ENCODE measurements around the gene SERINC1. TPM values are rescaled to one million over a fixed set of nuclear protein-coding genes. Genes with fewer than 3 reads are reported as not detected.
"Not testable (repeated sequence)": the region's sequence is repeated elsewhere in the genome, so short reads cannot be mapped to it uniquely, and the experiment has no call there.

The SERINC1 gene
- total RNA-seq, 1 donor from 2014 or later, result 198 TPM

DNA sequence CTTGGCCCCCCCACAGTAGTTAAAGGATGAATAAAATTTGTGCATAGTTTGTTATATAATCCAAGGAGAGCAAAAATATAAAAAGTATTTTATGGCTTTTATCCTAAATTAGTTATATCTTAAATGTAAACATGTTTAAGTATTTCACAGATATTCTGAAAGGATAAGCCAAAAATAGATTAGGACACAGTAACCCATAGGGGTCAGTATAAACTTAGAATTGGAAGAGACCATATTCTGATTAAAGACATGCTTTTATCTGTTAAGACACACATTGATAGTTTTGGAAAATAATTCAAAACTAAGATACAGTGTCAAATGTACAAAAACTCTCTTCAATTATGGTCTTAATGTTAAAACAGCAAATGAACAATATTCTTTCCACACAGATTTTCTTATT, 4.5 kb upstream of the SERINC1 start:
- peaks cover 8% of the 10 kb centered on the region for H3K4me1 Mint-ChIP-seq (ENCODE audit: low read depth)
- H3K36me3 Mint-ChIP-seq (ENCODE audit: low read depth), result no peaks in the 10 kb centered on the region
- no peak for DNase-seq (ENCODE audit: low spot score)
- H3K9me3 Mint-ChIP-seq (ENCODE audit: low read depth), result no peaks in the 10 kb centered on the region
- H3K27me3 Mint-ChIP-seq (ENCODE audit: low read depth), result no peaks in the 10 kb centered on the region
- no peak overlapping the region for H3K27ac Mint-ChIP-seq (ENCODE audit: unreplicated experiment)
- TF ChIP-seq CTCF (IDR thresholded peaks at IDR 0.05), result peak; percentile 89
- H3K4me3 Mint-ChIP-seq (ENCODE audit: unreplicated experiment), result no peak overlapping the region

GRCh38 chr6:122472022-122472340, 374 bp upstream of the SERINC1 start:
- H3K27me3 Mint-ChIP-seq (ENCODE audit: low read depth), result no peaks in the 10 kb centered on the region
- peak overlapping the region; percentile 97 for H3K4me3 Mint-ChIP-seq (ENCODE audit: unreplicated experiment)
- H3K36me3 Mint-ChIP-seq (ENCODE audit: low read depth), result peaks cover 1% of the 10 kb centered on the region
- TF ChIP-seq CTCF (IDR thresholded peaks at IDR 0.05), result no peak
- DNase-seq (ENCODE audit: low spot score), result no peak
- peak overlapping the region; percentile 100 for H3K27ac Mint-ChIP-seq (ENCODE audit: unreplicated experiment)
- H3K4me1 Mint-ChIP-seq (ENCODE audit: low read depth), result peaks cover 39% of the 10 kb centered on the region
- H3K9me3 Mint-ChIP-seq (ENCODE audit: low read depth), result no peaks in the 10 kb centered on the region

DNA sequence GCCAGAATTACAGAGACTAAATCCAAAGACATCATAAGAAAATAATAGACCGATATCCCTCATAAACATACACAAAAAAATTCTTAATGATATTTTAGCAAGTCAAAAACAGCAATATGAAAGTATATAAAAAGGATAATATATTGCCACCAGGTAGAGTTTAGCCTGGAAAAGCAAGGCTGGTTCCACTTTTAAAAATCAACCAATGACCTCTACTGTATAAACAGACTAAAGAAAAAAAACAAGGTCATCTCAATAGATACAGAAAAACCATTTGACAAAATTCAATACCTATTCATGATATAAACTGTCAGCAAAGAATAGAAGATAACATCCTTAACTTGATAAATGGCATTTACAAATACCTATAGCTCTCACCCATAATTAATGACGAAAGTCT, 9.7 kb downstream of the SERINC1 start:
- H3K36me3 Mint-ChIP-seq (ENCODE audit: low read depth), result peaks cover 7% of the 10 kb centered on the region
- DNase-seq (ENCODE audit: low spot score), result no peak
- H3K27ac Mint-ChIP-seq (ENCODE audit: unreplicated experiment), result no peak overlapping the region
- no peaks in the 10 kb centered on the region for H3K9me3 Mint-ChIP-seq (ENCODE audit: low read depth)
- H3K4me3 Mint-ChIP-seq (ENCODE audit: unreplicated experiment), result no peak overlapping the region
- TF ChIP-seq CTCF (IDR thresholded peaks at IDR 0.05), result no peak
- no peaks in the 10 kb centered on the region for H3K27me3 Mint-ChIP-seq (ENCODE audit: low read depth)
- H3K4me1 Mint-ChIP-seq (ENCODE audit: low read depth), result peaks cover 66% of the 10 kb centered on the region

- not testable (repeated sequence) for H3K9me3 Mint-ChIP-seq (ENCODE audit: low read depth); H3K27me3 Mint-ChIP-seq (ENCODE audit: low read depth); H3K27ac Mint-ChIP-seq (ENCODE audit: unreplicated experiment); DNase-seq (ENCODE audit: low spot score); H3K4me3 Mint-ChIP-seq (ENCODE audit: unreplicated experiment)
- Mint-ChIP-seq H3K4me1 (ENCODE audit: low read depth) (peaks cover 62% of the 10 kb centered on the region), H3K36me3 (ENCODE audit: low read depth) (peaks cover 13% of the 10 kb centered on the region)
Observed at GRCh38 chr6:122459865-122460416, 11.7 kb downstream of the SERINC1 start.

- no peaks in the 10 kb centered on the region for H3K9me3 Mint-ChIP-seq (ENCODE audit: low read depth)
- TF ChIP-seq CTCF (IDR thresholded peaks at IDR 0.05), result no peak
- H3K27ac Mint-ChIP-seq (ENCODE audit: unreplicated experiment), result peak overlapping the region; percentile 61
- no peak overlapping the region for H3K4me3 Mint-ChIP-seq (ENCODE audit: unreplicated experiment)
- peaks cover 59% of the 10 kb centered on the region for H3K4me1 Mint-ChIP-seq (ENCODE audit: low read depth)
- H3K36me3 Mint-ChIP-seq (ENCODE audit: low read depth), result peaks cover 16% of the 10 kb centered on the region
- H3K27me3 Mint-ChIP-seq (ENCODE audit: low read depth), result no peaks in the 10 kb centered on the region
- DNase-seq (ENCODE audit: low spot score), result no peak
Observed at GRCh38 chr6:122459240-122459639, 12.4 kb downstream of the SERINC1 start.

GRCh38 chr6:122458087-122458486, 13.5 kb downstream of the SERINC1 start:
- H3K9me3 Mint-ChIP-seq (ENCODE audit: low read depth), result no peaks in the 10 kb centered on the region
- no peak for DNase-seq (ENCODE audit: low spot score)
- peaks cover 20% of the 10 kb centered on the region for H3K36me3 Mint-ChIP-seq (ENCODE audit: low read depth)
- no peak overlapping the region for H3K4me3 Mint-ChIP-seq (ENCODE audit: unreplicated experiment)
- no peak overlapping the region for H3K27ac Mint-ChIP-seq (ENCODE audit: unreplicated experiment)
- peaks cover 52% of the 10 kb centered on the region for H3K4me1 Mint-ChIP-seq (ENCODE audit: low read depth)
- H3K27me3 Mint-ChIP-seq (ENCODE audit: low read depth), result no peaks in the 10 kb centered on the region
- TF ChIP-seq CTCF (IDR thresholded peaks at IDR 0.05), result no peak

GRCh38 chr6:122455116-122455515, 16.5 kb downstream of the SERINC1 start:
- H3K9me3 Mint-ChIP-seq (ENCODE audit: low read depth); H3K27me3 Mint-ChIP-seq (ENCODE audit: low read depth); H3K27ac Mint-ChIP-seq (ENCODE audit: unreplicated experiment); H3K4me3 Mint-ChIP-seq (ENCODE audit: unreplicated experiment); DNase-seq (ENCODE audit: low spot score): not testable (repeated sequence)
- H3K36me3 Mint-ChIP-seq (ENCODE audit: low read depth), result peaks cover 31% of the 10 kb centered on the region
- peaks cover 29% of the 10 kb centered on the region for H3K4me1 Mint-ChIP-seq (ENCODE audit: low read depth)
